ENCODE results near the gene RAB21. TPM values are rescaled to one million over a fixed set of nuclear protein-coding genes. Genes with fewer than 3 reads are reported as not detected.

Gene RAB21
- total and polyA plus RNA-seq, 2 of the 13 experiments (the other 11 are each of a cell fraction or from before 2014, with no cell fraction given): 4.4 to 50.9 TPM

- peak; percentile 70 for TF ChIP-seq PAXIP1 (CRISPR knock-in tag; conservative IDR thresholded peaks at IDR 0.05)
- TF ChIP-seq, protein P1, sequence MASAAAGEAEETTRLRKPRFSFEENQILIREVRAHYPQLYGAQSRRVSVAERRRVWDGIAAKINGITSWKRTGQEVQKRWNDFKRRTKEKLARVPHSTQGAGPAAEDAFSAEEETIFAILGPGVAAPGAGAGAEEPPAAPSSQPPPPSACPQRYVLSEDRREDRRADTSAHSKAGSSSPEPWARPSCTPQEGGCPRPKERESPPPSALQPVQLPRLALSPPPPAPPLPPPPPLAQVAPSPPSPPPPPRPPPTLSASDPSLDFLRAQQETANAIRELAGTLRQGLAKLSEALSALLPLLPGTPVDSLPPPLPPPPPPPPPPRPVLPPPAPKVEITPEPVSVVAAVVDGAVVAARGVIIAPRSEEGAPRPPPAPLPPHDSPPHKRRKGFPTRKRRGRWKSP (CRISPR knock-in tag; IDR thresholded peaks at IDR 0.05): no peak
- no peak for TF ChIP-seq ZNF775 (CRISPR knock-in tag; IDR thresholded peaks at IDR 0.05; ENCODE audit: borderline replicate concordance)
- TF ChIP-seq MAFG (CRISPR knock-in tag; IDR thresholded peaks at IDR 0.05): no peak
- TF ChIP-seq, protein P2, sequence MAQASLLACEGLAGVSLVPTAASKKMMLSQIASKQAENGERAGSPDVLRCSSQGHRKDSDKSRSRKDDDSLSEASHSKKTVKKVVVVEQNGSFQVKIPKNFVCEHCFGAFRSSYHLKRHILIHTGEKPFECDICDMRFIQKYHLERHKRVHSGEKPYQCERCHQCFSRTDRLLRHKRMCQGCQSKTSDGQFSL (CRISPR knock-in tag; IDR thresholded peaks at IDR 0.05): no peak
- TF ChIP-seq ZNF619 (CRISPR knock-in tag; IDR thresholded peaks at IDR 0.05): no peak
- TF ChIP-seq ARID4A (CRISPR knock-in tag; IDR thresholded peaks at IDR 0.05; ENCODE audit: borderline replicate concordance): peak; percentile 34; the same call in 1 of the 2 replicates
- no peak for TF ChIP-seq IKZF1 (IDR thresholded peaks at IDR 0.05)
- TF ChIP-seq ZBTB38 (CRISPR knock-in tag; IDR thresholded peaks at IDR 0.05): peak; percentile 10; the same call in 1 of the 2 replicates
- 0 out of 2 replicates have a peak, but pooled peaks have one; percentile 25 for TF ChIP-seq ZNF776 (CRISPR knock-in tag; IDR thresholded peaks at IDR 0.05)
- TF ChIP-seq ZNF761 (CRISPR knock-in tag; conservative IDR thresholded peaks at IDR 0.05): 0 out of 2 replicates have a peak, but pooled peaks have one; percentile 52
- 0 out of 2 replicates have a peak, but pooled peaks have one; percentile 13 for TF ChIP-seq ZNF713 (CRISPR knock-in tag; IDR thresholded peaks at IDR 0.05)
- no peak for TF ChIP-seq DNMT3B (CRISPR knock-in tag; conservative IDR thresholded peaks at IDR 0.05)
- TF ChIP-seq PITX1 (CRISPR knock-in tag; IDR thresholded peaks at IDR 0.05): peak; percentile 14; the same call in 1 of the 2 replicates
- TF ChIP-seq MEIS1 (CRISPR knock-in tag; IDR thresholded peaks at IDR 0.05; ENCODE audit: borderline replicate concordance): no peak; the same call in 1 of the 2 replicates
- TF ChIP-seq, protein P3, sequence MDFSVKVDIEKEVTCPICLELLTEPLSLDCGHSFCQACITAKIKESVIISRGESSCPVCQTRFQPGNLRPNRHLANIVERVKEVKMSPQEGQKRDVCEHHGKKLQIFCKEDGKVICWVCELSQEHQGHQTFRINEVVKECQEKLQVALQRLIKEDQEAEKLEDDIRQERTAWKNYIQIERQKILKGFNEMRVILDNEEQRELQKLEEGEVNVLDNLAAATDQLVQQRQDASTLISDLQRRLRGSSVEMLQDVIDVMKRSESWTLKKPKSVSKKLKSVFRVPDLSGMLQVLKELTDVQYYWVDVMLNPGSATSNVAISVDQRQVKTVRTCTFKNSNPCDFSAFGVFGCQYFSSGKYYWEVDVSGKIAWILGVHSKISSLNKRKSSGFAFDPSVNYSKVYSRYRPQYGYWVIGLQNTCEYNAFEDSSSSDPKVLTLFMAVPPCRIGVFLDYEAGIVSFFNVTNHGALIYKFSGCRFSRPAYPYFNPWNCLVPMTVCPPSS (IDR thresholded peaks at IDR 0.05): no peak
- peak; percentile 17; the same call in 1 of the 2 replicates for TF ChIP-seq SP4 (CRISPR knock-in tag; IDR thresholded peaks at IDR 0.05)
- no peak for TF ChIP-seq STAT5B (CRISPR knock-in tag; IDR thresholded peaks at IDR 0.05)
Observed at GRCh38 chr12:71731439-71732356, 23.0 kb upstream of the RAB21 start (continued).

Measured in HepG2 (cell line).